Chondrocyte (in vitro differentiated cells): ENCODE measurements around the gene CD86. TPM values are rescaled to one million over a fixed set of nuclear protein-coding genes. Genes with fewer than 3 reads are reported as not detected.

ENCODE experiments used
- DNase-seq: peaks from one replicate; pipeline ENCODE4 v3.0.0; 2021; ENCODE audit warnings: mixed read lengths, low spot score
- H3K27ac Mint-ChIP-seq: one replicate; pipeline ENCODE4 v1.8.0; 2021; ENCODE audit warnings: mild to moderate bottlenecking, moderate library complexity, mixed read lengths; ENCODE audit not compliant: unreplicated experiment
- H3K27me3 Mint-ChIP-seq: 2 replicates; pipeline ENCODE4 v1.8.0; 2021; ENCODE audit warnings: low read depth, mixed read lengths
- H3K36me3 Mint-ChIP-seq: 2 replicates; pipeline ENCODE4 v1.8.0; 2021; ENCODE audit warnings: low read depth, mixed read lengths
- H3K4me1 Mint-ChIP-seq: 2 replicates; pipeline ENCODE4 v1.8.0; 2021; ENCODE audit warnings: low read depth, mild to moderate bottlenecking, mixed read lengths
- H3K4me3 Mint-ChIP-seq: one replicate; pipeline ENCODE4 v1.8.0; 2021; ENCODE audit warnings: mild to moderate bottlenecking, moderate library complexity, mixed read lengths; ENCODE audit not compliant: unreplicated experiment
- H3K9me3 Mint-ChIP-seq: 2 replicates; pipeline ENCODE4 v1.8.0; 2021; ENCODE audit warnings: low read depth, mixed read lengths
- CTCF ChIP-seq: fragments of 200-600 bp; sonication (generic); IDR thresholded peaks from 2 replicates; pipeline ENCODE4 v1.5.0; 2021; ENCODE audit warnings: antibody characterized with exemption, mild to moderate bottlenecking, moderate library complexity
- total RNA-seq: library from RNA; stranded (reverse); gene quantifications from 3 replicates; pipeline ENCODE4 v1.2.1, GENCODE V29; 2021

CD86 gene
- total RNA-seq, 1 donor from 2014 or later = not detected

- no peaks in the 10 kb centered on the region for H3K4me1 Mint-ChIP-seq
- H3K27me3 Mint-ChIP-seq = peaks cover 21% of the 10 kb centered on the region
- no peak for DNase-seq
- no peak for TF ChIP-seq CTCF
- no peak overlapping the region for H3K27ac Mint-ChIP-seq
- no peak overlapping the region for H3K4me3 Mint-ChIP-seq
- H3K9me3 Mint-ChIP-seq = peaks cover 2% of the 10 kb centered on the region
- H3K36me3 Mint-ChIP-seq = no peaks in the 10 kb centered on the region
Observed at GRCh38 chr3:122077293-122078234, 22.4 kb downstream of the CD86 start.

GRCh38 chr3:122078235-122078935 is 23.2 kb downstream of the CD86 start:
- no peak for TF ChIP-seq CTCF
- H3K36me3 Mint-ChIP-seq = no peaks in the 10 kb centered on the region
- no peaks in the 10 kb centered on the region for H3K4me1 Mint-ChIP-seq
- H3K27ac Mint-ChIP-seq = no peak overlapping the region
- peaks cover 26% of the 10 kb centered on the region for H3K27me3 Mint-ChIP-seq
- no peak for DNase-seq
- H3K9me3 Mint-ChIP-seq = no peaks in the 10 kb centered on the region
- no peak overlapping the region for H3K4me3 Mint-ChIP-seq

GRCh38 chr3:122079524-122080206 is 24.5 kb downstream of the CD86 start:
- Mint-ChIP-seq H3K36me3 (no peaks in the 10 kb centered on the region), H3K4me3 (no peak overlapping the region), H3K4me1 (no peaks in the 10 kb centered on the region), H3K9me3 (no peaks in the 10 kb centered on the region), H3K27me3 (peaks cover 26% of the 10 kb centered on the region), H3K27ac (no peak overlapping the region)
- no peak for DNase-seq
- no peak for TF ChIP-seq CTCF

GRCh38 chr3:122080207-122080587 is 25.0 kb downstream of the CD86 start:
- Mint-ChIP-seq H3K27me3 (peaks cover 26% of the 10 kb centered on the region), H3K9me3 (no peaks in the 10 kb centered on the region), H3K4me1 (no peaks in the 10 kb centered on the region), H3K36me3 (no peaks in the 10 kb centered on the region), H3K4me3 (no peak overlapping the region), H3K27ac (no peak overlapping the region)
- TF ChIP-seq CTCF = no peak
- no peak for DNase-seq
